HL-60 (cell line): ENCODE data around the gene EMC8.

Source experiments
- CTCF ChIP-seq: IDR thresholded peaks from one replicate; pipeline ENCODE4 v1.5.1; 2011; ENCODE audit warnings: low read length, control low read depth, inconsistent platforms; ENCODE audit not compliant: insufficient read depth
- GABPA ChIP-seq: IDR thresholded peaks from 2 replicates; pipeline ENCODE4 v1.6.1; 2012; ENCODE audit warnings: low read depth
- POLR2AphosphoS5 ChIP-seq: IDR thresholded peaks from 2 replicates; pipeline ENCODE4 v1.6.1; 2012; ENCODE audit warnings: low read depth
- REST ChIP-seq: IDR thresholded peaks from 2 replicates; pipeline ENCODE4 v1.6.1; 2012; ENCODE audit warnings: low read depth; ENCODE audit not compliant: insufficient replicate concordance

- no peak for TF ChIP-seq CTCF
- no peak; the same call in 1 of the 2 replicates for TF ChIP-seq POLR2AphosphoS5
- TF ChIP-seq REST = no peak
- no peak for TF ChIP-seq GABPA
Observed at GRCh38 chr16:85799497-85800320, at the start of gene EMC8, which contains the start of gene COX4I1.
